ENCODE data around the gene PDGFA.

Gene PDGFA

DNA sequence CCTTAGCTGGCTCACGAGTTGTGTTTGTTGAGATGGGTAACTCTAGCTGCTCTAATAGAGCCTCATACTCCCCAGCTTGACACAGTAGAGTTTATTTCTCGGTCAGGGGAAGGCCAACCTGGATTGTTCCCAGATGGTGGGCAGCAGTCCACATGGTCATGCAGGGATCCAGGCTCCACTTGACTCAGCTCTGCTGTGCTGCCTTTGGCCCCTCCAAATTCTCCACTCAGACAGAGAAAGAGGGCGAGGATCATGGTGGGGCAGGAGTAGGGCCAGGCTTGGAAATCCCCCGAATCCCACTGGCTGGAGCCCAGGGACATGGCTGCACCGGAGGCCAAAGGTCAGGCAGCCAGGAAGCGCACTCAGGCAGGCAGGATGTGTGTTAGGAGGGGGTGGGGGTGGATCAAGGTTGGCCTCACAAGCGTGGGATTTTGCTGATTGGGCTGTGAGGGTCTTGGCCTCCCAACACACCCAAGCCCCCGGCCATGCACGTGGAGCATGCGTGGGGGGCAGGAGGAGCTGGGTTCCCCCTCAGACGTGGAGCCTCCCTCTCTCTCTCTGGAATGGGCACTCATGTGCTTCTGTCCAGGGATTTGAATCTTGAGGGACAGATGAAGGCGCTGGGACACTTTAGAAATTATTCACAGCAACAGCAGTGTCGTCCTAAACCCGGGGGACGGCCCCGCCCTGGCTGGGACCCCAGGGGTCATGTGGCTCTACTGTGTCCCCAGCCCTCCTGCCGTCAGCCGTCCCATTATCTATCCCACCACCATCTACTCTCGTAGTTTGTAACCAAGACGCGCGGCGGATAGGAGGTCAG lies 44.8 kb downstream of the PDGFA start:
- Histone ChIP-seq H3K4me3 (ENCODE audit: severe bottlenecking) (no peak overlapping the region), H3K27ac (ENCODE audit: poor library complexity, severe bottlenecking) (no peak overlapping the region), H3K27me3 (ENCODE audit: insufficient read depth, poor library complexity, severe bottlenecking) (no peaks in the 10 kb centered on the region), H3K4me1 (ENCODE audit: insufficient read depth, poor library complexity, severe bottlenecking) (peaks cover 20% of the 10 kb centered on the region), H3K9me3 (ENCODE audit: severe bottlenecking) (no peaks in the 10 kb centered on the region), H3K36me3 (ENCODE audit: low read depth) (no peaks in the 10 kb centered on the region)
- no peak for ATAC-seq (ENCODE audit: low read depth)
- DNase-seq (ENCODE audit: low spot score), result no peak
- TF ChIP-seq CTCF (IDR thresholded peaks at IDR 0.05; ENCODE audit: poor library complexity, severe bottlenecking), result no peak

DNA sequence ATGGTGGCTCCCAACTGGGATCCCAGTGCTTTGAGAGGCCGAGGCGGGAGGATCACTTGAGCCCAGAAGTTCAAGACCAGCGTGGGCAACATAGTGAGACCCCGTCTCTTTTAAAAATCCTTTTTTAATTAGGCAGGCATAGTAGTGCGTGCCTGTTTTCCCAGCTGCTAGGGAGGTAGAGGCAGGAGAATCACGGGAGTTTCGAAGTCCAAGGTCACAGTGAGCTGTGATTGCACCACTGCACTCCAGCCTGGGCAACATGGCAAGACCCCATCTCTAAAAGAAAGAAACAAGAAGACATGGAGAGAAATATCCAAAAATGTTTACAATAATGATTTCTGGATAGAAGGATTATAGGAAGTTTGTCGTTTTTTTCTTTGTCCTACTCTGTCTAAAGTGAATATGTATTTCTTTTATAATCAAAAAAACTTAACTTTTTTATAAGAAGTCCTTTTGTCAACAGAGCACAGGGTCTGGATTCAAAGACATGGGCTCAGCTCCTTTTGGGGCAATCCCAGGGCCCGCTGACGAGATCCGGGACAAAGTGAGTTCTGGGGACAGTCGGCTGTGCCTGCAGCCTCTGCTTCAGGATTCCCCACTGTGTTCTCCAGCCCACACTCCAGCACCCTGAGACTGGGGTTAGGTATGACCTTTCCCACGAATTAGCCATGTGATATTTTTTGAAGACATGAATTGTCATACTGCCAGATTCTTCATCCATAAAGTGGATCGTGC lies 45.6 kb downstream of the PDGFA start:
- Histone ChIP-seq H3K36me3 (ENCODE audit: low read depth) (no peaks in the 10 kb centered on the region), H3K4me3 (ENCODE audit: severe bottlenecking) (no peak overlapping the region), H3K9me3 (ENCODE audit: severe bottlenecking) (no peaks in the 10 kb centered on the region), H3K27ac (ENCODE audit: poor library complexity, severe bottlenecking) (no peak overlapping the region), H3K27me3 (ENCODE audit: insufficient read depth, poor library complexity, severe bottlenecking) (no peaks in the 10 kb centered on the region), H3K4me1 (ENCODE audit: insufficient read depth, poor library complexity, severe bottlenecking) (peaks cover 20% of the 10 kb centered on the region)
- DNase-seq (ENCODE audit: low spot score) (no peak), ATAC-seq (ENCODE audit: low read depth) (no peak)
- TF ChIP-seq CTCF (IDR thresholded peaks at IDR 0.05; ENCODE audit: poor library complexity, severe bottlenecking), result no peak

- H3K36me3 ChIP-seq (ENCODE audit: low read depth), result no peaks in the 10 kb centered on the region
- ATAC-seq (ENCODE audit: low read depth) (no peak), DNase-seq (ENCODE audit: low spot score) (peak; percentile 62)
- H3K27ac ChIP-seq (ENCODE audit: poor library complexity, severe bottlenecking), result no peak overlapping the region
- H3K4me1 ChIP-seq (ENCODE audit: insufficient read depth, poor library complexity, severe bottlenecking), result peaks cover 20% of the 10 kb centered on the region
- TF ChIP-seq CTCF (IDR thresholded peaks at IDR 0.05; ENCODE audit: poor library complexity, severe bottlenecking), result no peak
- H3K27me3 ChIP-seq (ENCODE audit: insufficient read depth, poor library complexity, severe bottlenecking), result no peaks in the 10 kb centered on the region
- no peaks in the 10 kb centered on the region for H3K9me3 ChIP-seq (ENCODE audit: severe bottlenecking)
- H3K4me3 ChIP-seq (ENCODE audit: severe bottlenecking), result no peak overlapping the region
Measured at GRCh38 chr7:473211-473734, 46.4 kb downstream of the PDGFA start.

- H3K4me1 ChIP-seq (ENCODE audit: insufficient read depth, poor library complexity, severe bottlenecking), result peaks cover 15% of the 10 kb centered on the region
- H3K27ac ChIP-seq (ENCODE audit: poor library complexity, severe bottlenecking), result peak overlapping the region; percentile 76
- no peaks in the 10 kb centered on the region for H3K27me3 ChIP-seq (ENCODE audit: insufficient read depth, poor library complexity, severe bottlenecking)
- no peaks in the 10 kb centered on the region for H3K9me3 ChIP-seq (ENCODE audit: severe bottlenecking)
- DNase-seq (ENCODE audit: low spot score) (no peak), ATAC-seq (ENCODE audit: low read depth) (no peak)
- no peak overlapping the region for H3K4me3 ChIP-seq (ENCODE audit: severe bottlenecking)
- no peak for TF ChIP-seq CTCF (IDR thresholded peaks at IDR 0.05; ENCODE audit: poor library complexity, severe bottlenecking)
- no peaks in the 10 kb centered on the region for H3K36me3 ChIP-seq (ENCODE audit: low read depth)
Measured at GRCh38 chr7:472640-472957, 47.0 kb downstream of the PDGFA start.

Data from RWPE2 (cell line).